GM12873 (cell line): ENCODE results near the gene PDP2.

Experiments
- CTCF ChIP-seq: IDR thresholded peaks from 2 replicates; pipeline ENCODE4 v1.5.1; 2012; ENCODE audit warnings: low read depth, mild to moderate bottlenecking, moderate library complexity, low read length, control low read depth; ENCODE audit not compliant: insufficient read depth; ENCODE audit errors: missing control alignments

PDP2 gene

GRCh38 chr16:66843191-66843590 is 37.1 kb upstream of the PDP2 start:
- no peak for TF ChIP-seq CTCF

DNA sequence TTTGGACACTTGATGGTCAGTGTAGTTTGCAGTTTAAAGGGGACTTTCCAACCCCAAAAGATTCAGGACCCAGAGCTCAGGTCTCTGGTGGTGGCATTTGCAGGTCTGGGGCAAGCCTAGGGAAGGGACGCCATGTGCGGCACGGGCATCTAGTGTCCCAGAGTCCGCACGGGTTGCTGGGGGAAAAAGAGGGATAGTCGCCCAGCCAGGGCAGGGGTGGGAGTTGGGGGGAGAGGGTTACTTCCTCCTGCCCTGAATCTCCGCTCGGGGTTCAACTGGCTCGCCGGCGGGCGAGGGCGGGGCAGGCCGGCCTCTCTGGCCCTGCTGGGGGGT is 36.3 kb upstream of the PDP2 start:
- no peak for TF ChIP-seq CTCF

DNA sequence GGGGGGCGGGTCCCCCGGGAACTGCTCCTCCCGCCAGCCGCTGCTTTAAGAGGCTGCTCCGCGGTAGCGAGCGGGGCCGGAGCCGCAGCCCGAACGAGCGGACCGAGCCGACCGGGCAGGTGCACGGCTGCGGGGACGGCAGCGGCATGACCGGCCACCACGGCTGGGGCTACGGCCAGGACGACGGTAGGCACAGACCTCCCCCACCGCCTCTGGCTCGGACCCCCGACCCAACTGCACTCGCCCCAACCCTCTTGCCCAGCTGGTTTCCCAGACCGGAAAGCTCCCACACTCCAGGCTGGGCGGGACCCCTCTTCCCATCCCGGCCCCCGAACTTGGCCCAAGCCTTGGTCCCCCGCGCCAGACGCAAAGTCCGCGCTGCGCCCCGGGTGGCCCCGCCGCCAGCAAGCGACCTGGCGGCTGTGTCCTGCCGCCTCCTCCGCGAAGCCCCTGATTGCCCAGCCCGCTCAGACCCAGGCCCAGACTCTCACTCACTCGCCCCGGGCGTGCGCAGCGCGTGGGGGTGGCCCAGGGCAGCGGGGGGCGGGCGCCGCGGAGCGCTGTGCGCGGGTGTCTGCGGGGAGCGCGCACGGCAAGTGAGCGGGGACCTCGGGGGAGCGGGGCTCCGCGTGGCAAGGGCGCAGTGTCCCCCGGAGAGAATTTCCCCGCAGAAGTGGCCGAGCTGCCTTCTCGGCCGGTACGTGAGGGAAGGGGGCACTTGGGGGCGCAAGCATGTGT is 35.8 kb upstream of the PDP2 start, which contains the start of gene CA7:
CA7 (plus strand) TSS at position 73 of the 738 bp plus-strand sequence; CDS start at position 147, 74 bp downstream.
- TF ChIP-seq CTCF = no peak

GRCh38 chr16:66845080-66845410 is 35.3 kb upstream of the PDP2 start:
- TF ChIP-seq CTCF = no peak

- no peak for TF ChIP-seq CTCF
These were observed 34.5 kb upstream of the PDP2 start for GRCh38 chr16:66845791-66846221.

DNA sequence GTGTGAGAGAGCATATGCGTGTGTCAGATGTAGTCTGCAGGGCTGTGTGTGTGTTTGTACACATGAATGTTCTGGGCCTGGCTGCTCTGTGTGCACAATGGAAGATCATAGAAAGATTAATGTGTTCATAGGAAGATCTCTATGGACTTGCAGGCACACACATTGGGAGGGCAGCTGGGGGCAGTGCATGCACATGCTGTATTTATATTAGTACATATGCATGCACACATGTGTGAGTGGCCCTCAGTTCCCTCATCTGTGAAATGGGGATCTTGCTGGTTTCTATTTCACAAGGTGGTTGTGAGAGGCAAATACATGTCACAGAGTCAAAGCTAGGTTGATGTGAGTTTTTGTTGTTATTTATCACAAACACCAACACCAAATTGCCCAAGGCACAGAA is 34.0 kb upstream of the PDP2 start:
- TF ChIP-seq CTCF = no peak

DNA sequence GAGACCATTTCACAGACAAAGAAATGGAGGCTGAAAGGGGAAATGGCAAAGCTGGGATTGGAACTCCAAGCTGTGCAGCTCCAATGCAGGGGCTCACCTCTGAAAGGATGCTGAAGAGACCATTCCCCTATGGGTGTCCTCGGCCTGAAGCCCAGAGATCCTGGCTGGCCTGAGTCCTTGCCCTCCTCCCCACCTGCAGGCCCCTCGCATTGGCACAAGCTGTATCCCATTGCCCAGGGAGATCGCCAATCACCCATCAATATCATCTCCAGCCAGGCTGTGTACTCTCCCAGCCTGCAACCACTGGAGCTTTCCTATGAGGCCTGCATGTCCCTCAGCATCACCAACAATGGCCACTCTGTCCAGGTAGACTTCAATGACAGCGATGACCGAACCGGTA is 33.5 kb upstream of the PDP2 start:
- no peak for TF ChIP-seq CTCF

DNA sequence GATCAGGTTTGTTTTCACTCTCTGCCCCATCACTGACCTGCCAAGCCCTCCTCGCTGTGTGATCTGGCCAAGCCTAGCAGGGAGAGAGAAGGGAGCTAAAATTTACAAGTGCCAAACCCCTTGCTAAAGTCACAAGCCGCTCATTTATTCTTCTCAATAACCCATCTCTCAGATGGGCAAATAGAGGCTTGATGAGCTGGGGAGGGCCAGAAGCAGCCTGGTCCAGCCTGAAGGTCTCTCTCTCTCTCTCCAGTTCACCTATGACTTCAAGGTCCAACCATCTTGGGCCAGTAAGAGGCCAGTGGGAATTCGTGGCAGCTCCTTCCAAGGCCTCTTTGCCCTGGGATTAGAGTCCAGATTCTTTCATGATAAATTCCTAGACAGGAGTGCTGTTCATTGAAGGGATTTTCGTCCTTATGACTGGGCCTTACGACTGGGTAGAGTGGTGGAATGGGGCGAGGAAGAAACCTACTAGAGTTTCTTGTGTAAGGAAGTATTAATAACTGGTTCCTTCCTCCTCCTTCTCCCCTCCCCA is 32.7 kb upstream of the PDP2 start:
- no peak for TF ChIP-seq CTCF
